Neutrophil (primary cell): ENCODE results near the gene SERTAD1.
A peak's percentile ranks its signal among the peaks of the same experiment; 100 is the strongest.

Experiments
- H3K27ac ChIP-seq: fragments of 200-600 bp; sonication (generic); 2 replicates; pipeline ENCODE4 v1.5.1; 2016; ENCODE audit warnings: mild to moderate bottlenecking, moderate library complexity
- H3K27me3 ChIP-seq: fragments of 200-600 bp; sonication (generic); 2 replicates; pipeline ENCODE4 v1.6.0; 2016; ENCODE audit warnings: mild to moderate bottlenecking
- H3K36me3 ChIP-seq: fragments of 200-600 bp; sonication (generic); 2 replicates; pipeline ENCODE4 v1.5.1; 2017
- H3K4me1 ChIP-seq, 2 experiments: fragments of 200-600 bp in 1 of 2; sonication (generic) in 1 of 2; 1 replicate in 1 of 2; 2 replicates in 1 of 2; pipeline versions ENCODE4 v1.5.1 to v1.6.1; 2013 to 2016; ENCODE audit warnings: low read depth in 1 of 2, low read length in 1 of 2, mild to moderate bottlenecking in 1 of 2, moderate library complexity in 1 of 2; ENCODE audit not compliant: control insufficient read depth in 1 of 2, insufficient read depth in 1 of 2
- H3K4me3 ChIP-seq, 2 experiments: fragments of 200-600 bp in 1 of 2; sonication (generic) in 1 of 2; 1 replicate in 1 of 2; 2 replicates in 1 of 2; pipeline ENCODE4 v1.5.1; 2013 to 2016; ENCODE audit warnings: low read depth in 1 of 2, low read length in 1 of 2, mild to moderate bottlenecking in 1 of 2, moderate library complexity in 1 of 2
- H3K9me3 ChIP-seq: fragments of 200-600 bp; sonication (generic); 2 replicates; pipeline ENCODE4 v1.5.1; 2016
- TF ChIP-seq, protein P1 (sequence below): fragments of 200-600 bp; sonication (generic); IDR thresholded peaks from 2 replicates; pipeline ENCODE4 v1.5.1; 2016; ENCODE audit warnings: antibody characterized with exemption

SERTAD1 gene

DNA sequence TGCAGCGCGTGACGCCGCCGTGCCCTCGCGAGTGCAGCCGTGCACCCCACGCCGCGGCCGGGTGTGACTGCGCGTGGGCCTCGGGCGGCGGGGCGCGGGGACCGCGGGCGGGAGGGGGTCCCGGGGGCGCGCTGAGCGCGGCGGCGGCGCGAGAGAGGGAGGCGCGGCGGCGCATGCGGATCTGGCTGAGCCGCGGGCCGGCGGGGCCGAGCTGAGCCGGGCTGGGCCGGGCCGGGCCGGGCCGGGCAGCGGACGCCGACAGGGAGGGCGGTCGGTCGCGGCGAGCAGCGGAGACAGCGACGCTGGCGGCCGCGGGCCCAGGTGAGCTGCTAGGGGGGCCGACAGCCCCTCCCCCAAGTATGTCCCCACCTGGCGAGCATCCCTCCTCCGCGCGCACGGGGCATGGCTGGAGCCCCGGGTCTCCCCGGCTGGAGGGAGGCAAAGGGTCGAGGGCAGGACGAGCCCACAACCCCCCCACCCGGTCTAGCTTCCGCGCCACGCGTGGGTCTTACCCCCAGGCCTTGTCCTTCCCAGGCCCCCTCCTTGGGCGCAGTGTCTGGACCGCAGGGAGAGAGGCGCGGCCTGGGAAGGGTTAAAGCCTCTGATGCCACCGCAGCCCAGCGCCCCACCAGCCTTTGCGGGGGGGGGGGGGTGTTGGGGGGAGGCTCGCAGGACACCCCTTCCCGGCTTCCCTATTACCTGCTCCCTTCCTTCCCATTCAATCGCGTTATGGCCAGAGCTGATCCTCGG, 41.4 kb upstream of the SERTAD1 start, which contains the start of gene SPTBN4:
SPTBN4 (plus strand) TSS at position 17 of the 750 bp plus-strand sequence. CDS start 5,621 bp downstream, outside the sequence.
- peaks cover 54% of the 10 kb centered on the region for H3K27me3 ChIP-seq
- peaks cover 31 to 39% of the 10 kb centered on the region in 2 experiments for H3K4me1 ChIP-seq
- TF ChIP-seq, protein P1, sequence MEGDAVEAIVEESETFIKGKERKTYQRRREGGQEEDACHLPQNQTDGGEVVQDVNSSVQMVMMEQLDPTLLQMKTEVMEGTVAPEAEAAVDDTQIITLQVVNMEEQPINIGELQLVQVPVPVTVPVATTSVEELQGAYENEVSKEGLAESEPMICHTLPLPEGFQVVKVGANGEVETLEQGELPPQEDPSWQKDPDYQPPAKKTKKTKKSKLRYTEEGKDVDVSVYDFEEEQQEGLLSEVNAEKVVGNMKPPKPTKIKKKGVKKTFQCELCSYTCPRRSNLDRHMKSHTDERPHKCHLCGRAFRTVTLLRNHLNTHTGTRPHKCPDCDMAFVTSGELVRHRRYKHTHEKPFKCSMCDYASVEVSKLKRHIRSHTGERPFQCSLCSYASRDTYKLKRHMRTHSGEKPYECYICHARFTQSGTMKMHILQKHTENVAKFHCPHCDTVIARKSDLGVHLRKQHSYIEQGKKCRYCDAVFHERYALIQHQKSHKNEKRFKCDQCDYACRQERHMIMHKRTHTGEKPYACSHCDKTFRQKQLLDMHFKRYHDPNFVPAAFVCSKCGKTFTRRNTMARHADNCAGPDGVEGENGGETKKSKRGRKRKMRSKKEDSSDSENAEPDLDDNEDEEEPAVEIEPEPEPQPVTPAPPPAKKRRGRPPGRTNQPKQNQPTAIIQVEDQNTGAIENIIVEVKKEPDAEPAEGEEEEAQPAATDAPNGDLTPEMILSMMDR, result no peak
- peak within 1 kb of the TSS; percentile 70 to 83 for H3K4me3 ChIP-seq
- no peaks in the 10 kb centered on the region for H3K36me3 ChIP-seq
- H3K9me3 ChIP-seq, result no peaks in the 10 kb centered on the region
- H3K27ac ChIP-seq, result peak within 1 kb of the TSS; percentile 66

DNA sequence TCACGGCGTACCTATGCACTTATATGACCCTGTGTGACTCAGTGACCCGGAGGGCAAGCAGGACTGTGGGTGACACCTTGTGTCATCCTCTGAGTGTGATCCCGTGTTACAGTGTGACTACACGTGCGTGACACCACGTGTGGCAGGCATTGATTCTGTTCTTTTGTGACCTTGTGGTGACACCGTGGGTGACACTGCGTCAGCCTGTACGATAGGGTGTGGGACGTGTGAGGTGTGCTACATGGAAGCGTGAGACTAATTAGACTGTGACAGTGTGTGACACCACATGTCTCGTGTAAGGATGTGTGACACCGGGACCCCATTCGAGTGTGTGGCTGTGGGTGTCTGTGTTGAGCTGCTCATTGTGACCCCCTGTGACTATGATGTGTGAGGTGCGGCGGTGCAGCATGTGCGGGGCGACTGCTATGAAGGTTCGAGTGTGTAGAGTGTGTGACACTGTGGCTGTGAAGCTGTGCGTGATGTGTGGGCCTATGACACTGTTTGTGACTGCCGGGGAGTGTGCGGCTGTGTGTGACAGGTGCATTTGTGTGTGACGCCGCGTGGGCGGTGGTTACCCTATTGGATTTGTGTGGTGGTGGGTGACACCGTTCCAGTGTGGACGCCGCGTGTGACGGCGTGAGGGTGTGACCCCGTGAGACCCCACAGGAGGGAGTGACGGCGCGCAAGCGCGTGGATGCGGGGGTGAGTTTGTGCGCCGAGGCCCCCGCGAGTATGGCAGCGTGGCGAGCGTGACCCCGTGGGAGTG, 40.6 kb upstream of the SERTAD1 start:
- Histone ChIP-seq H3K4me1 (peaks cover 38 to 45% of the 10 kb centered on the region in 2 experiments), H3K27me3 (peaks cover 54% of the 10 kb centered on the region), H3K4me3 (peak overlapping the region; percentile 70 to 83), H3K27ac (peak overlapping the region; percentile 66), H3K36me3 (no peaks in the 10 kb centered on the region), H3K9me3 (no peaks in the 10 kb centered on the region)
- TF ChIP-seq, protein P1, result no peak

GRCh38 chr19:40465557-40466218, 39.9 kb upstream of the SERTAD1 start, which contains the start of gene BLVRB:
BLVRB (minus strand) TSS chr19:40465745; CDS start chr19:40465688, 57 bp downstream.
- no peaks in the 10 kb centered on the region for H3K36me3 ChIP-seq
- H3K27me3 ChIP-seq, result peaks cover 51% of the 10 kb centered on the region
- H3K4me1 ChIP-seq, result peaks cover 41 to 45% of the 10 kb centered on the region in 2 experiments
- TF ChIP-seq, protein P1, result peak; percentile 42
- H3K4me3 ChIP-seq, result peak within 1 kb of the TSS; percentile 70 to 83
- H3K9me3 ChIP-seq, result no peaks in the 10 kb centered on the region
- peak within 1 kb of the TSS; percentile 66 for H3K27ac ChIP-seq

DNA sequence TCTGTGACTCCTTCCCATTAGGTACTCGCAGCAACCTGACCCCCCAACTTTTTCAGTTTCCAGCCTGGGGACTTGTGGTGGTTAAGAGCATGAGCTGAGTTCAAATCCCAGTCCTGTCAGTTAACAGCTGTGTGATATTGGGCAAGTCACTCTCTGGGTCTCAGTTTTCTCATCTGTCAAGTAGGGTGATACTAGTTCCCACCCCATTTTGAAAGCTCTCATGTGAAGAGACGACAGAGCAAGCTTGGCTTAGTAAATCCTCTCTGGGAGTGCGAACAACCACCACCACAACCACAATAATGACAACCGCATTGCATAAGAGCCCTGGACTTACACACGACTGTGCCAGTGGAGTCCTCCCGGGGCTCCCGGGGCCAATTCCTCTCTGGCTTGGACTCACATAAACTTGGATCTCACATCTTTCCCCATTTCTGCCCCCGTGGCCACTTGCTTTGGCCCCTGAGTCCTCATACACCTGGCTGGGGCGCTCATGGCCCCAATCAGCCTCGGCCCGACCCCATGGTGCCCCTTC, 39.3 kb upstream of the SERTAD1 start:
- peaks cover 45% of the 10 kb centered on the region for H3K27me3 ChIP-seq
- peak overlapping the region; percentile 70 to 83 for H3K4me3 ChIP-seq
- H3K36me3 ChIP-seq, result no peaks in the 10 kb centered on the region
- H3K27ac ChIP-seq, result peak overlapping the region; percentile 66
- H3K4me1 ChIP-seq, result peaks cover 41 to 45% of the 10 kb centered on the region in 2 experiments
- TF ChIP-seq, protein P1, result no peak
- H3K9me3 ChIP-seq, result no peaks in the 10 kb centered on the region
